K562 (cell line): ENCODE measurements around the gene AMBRA1. TPM values are rescaled to one million over a fixed set of nuclear protein-coding genes. Genes with fewer than 3 reads are reported as not detected.

Experiments
- ATAC-seq: fragments of 200-7000 bp; cut with Tn5 transposase; 3 replicates; pipeline ENCODE4 v1.9.1; 2020; ENCODE audit warnings: moderate library complexity
- BruUV-seq: library from RNA; stranded (reverse); fragments of 400-500 nt; replicated peaks from 2 replicates; lab custom pipeline; 2021; lab: Mats Ljungman, UMichigan
- CTCF ChIA-PET: fragments of 300-600 bp; formaldehyde crosslinking; extraction: SDS; loops from one replicate; lab custom pipeline; 2021; ENCODE audit warnings: low intra/inter-chr PET ratio; lab: Yijun Ruan, JAX
- POLR2A ChIA-PET: fragments of 300-600, 350-650 bp; sonication (Branson Sonifier 250); formaldehyde crosslinking; extraction: SDS; loops from one replicate; lab custom pipeline; 2021; ENCODE audit warnings: antibody characterized with exemption, inconsistent platforms; lab: Yijun Ruan, JAX
- DNase-seq, 4 experiments: peaks; one replicate each; pipeline versions ENCODE4 v3.0.0 to v3.0.0-alpha.2; 2011 to 2018; ENCODE audit warnings: low spot score in 3 of 4, mixed read lengths in 3 of 4; ENCODE audit errors: extremely low read depth in 1 of 4
- FAIRE-seq: peaks from 2 replicates; lab custom pipeline; 2011; peaks lifted over from hg19 to GRCh38; lab: Jason Lieb, UNC
- H2AFZ ChIP-seq: 2 replicates; pipeline ENCODE4 v1.6.0; 2011; ENCODE audit warnings: low read depth, low read length, control low read depth, inconsistent platforms
- H3K27ac ChIP-seq: fragments of 200-600 bp; 3 replicates; pipeline ENCODE4 v1.8.0; 2011; ENCODE audit warnings: low read depth, mild to moderate bottlenecking, control low read depth, inconsistent platforms, low read length, moderate library complexity, mixed read lengths; ENCODE audit errors: extremely low read depth
- H3K27me3 ChIP-seq, 2 experiments: fragments of 300-600 bp in 1 of 2; 2 replicates in 1 of 2; 3 replicates in 1 of 2; pipeline versions ENCODE4 v1.6.0 to v1.8.0; 2011; ENCODE audit warnings: inconsistent platforms in 2 of 2, low read length in 2 of 2, mild to moderate bottlenecking in 1 of 2, mixed read lengths in 1 of 2, moderate library complexity in 1 of 2; ENCODE audit not compliant: control insufficient read depth in 2 of 2, insufficient read depth in 2 of 2
- H3K36me3 ChIP-seq: fragments of 300-600 bp; 3 replicates; pipeline ENCODE4 v1.8.0; 2011; ENCODE audit warnings: mild to moderate bottlenecking, low read length, inconsistent platforms; ENCODE audit not compliant: control insufficient read depth, insufficient read depth
- H3K4me1 ChIP-seq, 2 experiments: fragments of 200-600 bp in 1 of 2; replicated peaks in 1 of 2; 2 replicates in 1 of 2; 3 replicates in 1 of 2; pipeline versions ENCODE4 v1.5.1 to v1.8.0; 2011; ENCODE audit warnings: inconsistent platforms in 2 of 2, low read length in 2 of 2, mild to moderate bottlenecking in 1 of 2, mixed read lengths in 1 of 2, moderate library complexity in 1 of 2; ENCODE audit not compliant: control insufficient read depth in 2 of 2, insufficient read depth in 2 of 2
- H3K4me2 ChIP-seq: 2 replicates; pipeline ENCODE4 v1.6.1; 2011; ENCODE audit warnings: low read length, control low read depth, inconsistent platforms, mixed read lengths; ENCODE audit not compliant: insufficient read depth
- H3K4me3 ChIP-seq: fragments of 200-600 bp; sonication (generic), shearing (Covaris generic); 2 replicates; pipeline ENCODE4 v1.5.1; 2016; ENCODE audit warnings: control low read depth, inconsistent platforms
- H3K79me2 ChIP-seq: fragments of 200-600 bp; 3 replicates; pipeline ENCODE4 v1.8.0; 2011; ENCODE audit warnings: low read length, inconsistent platforms; ENCODE audit not compliant: control insufficient read depth, insufficient read depth
- H3K9ac ChIP-seq, 2 experiments: 2 replicates each; pipeline versions ENCODE4 v1.6.0 to v1.6.1; 2011; ENCODE audit warnings: low read depth in 2 of 2, low read length in 2 of 2, control low read depth in 1 of 2, inconsistent platforms in 1 of 2, mild to moderate bottlenecking in 1 of 2, mixed read lengths in 1 of 2; ENCODE audit not compliant: insufficient read depth in 1 of 2
- H3K9me1 ChIP-seq: one replicate; pipeline ENCODE4 v1.6.0; 2011; ENCODE audit warnings: inconsistent platforms, mild to moderate bottlenecking, low read length, moderate library complexity; ENCODE audit not compliant: control insufficient read depth, insufficient read depth
- H3K9me3 ChIP-seq: replicated peaks from 2 replicates; pipeline ENCODE4 v1.5.1; 2011; ENCODE audit warnings: low read depth, low read length, inconsistent platforms; ENCODE audit not compliant: control insufficient read depth, insufficient read depth
- H4K20me1 ChIP-seq: replicated peaks from 2 replicates; pipeline ENCODE4 v1.6.1; 2011; ENCODE audit warnings: low read length, inconsistent platforms, mixed read lengths; ENCODE audit not compliant: control insufficient read depth, insufficient read depth
- POLR2A ChIP-seq: fragments of 450-650 bp; conservative IDR thresholded peaks from 2 replicates; pipeline ENCODE4 v1.6.1; 2016
- POLR2AphosphoS2 ChIP-seq: IDR thresholded peaks from 2 replicates; pipeline ENCODE4 v1.6.1; 2012; ENCODE audit warnings: low read length, improper control_type of control experiment
- POLR2AphosphoS5 ChIP-seq: IDR thresholded peaks from 2 replicates; pipeline ENCODE4 v1.6.1; 2011; ENCODE audit warnings: mild to moderate bottlenecking, low read depth, low read length, moderate library complexity; ENCODE audit not compliant: control insufficient read depth, insufficient read depth
- SUPT5H ChIP-seq: fragments of 450-650 bp; IDR thresholded peaks from 2 replicates; pipeline ENCODE4 v1.6.1; 2016
- U2AF1 ChIP-seq: fragments of 200-400 bp; formaldehyde crosslinking; optimal IDR thresholded peaks from 2 replicates; pipeline ENCODE3; 2017; ENCODE audit warnings: mild to moderate bottlenecking, low read depth, low read length, moderate library complexity
- WGBS: fragments of 100-300 bp; shearing (Covaris generic); methylation state at CpG from one replicate; pipeline ENCODE4 v1.1.6; 2016; ENCODE audit warnings: low coverage, mixed read lengths; ENCODE audit not compliant: insufficient coverage; ENCODE audit errors: missing lambda C conversion rate; 5-methylcytosine and 5-hydroxymethylcytosine counted together
- in situ Hi-C: fragments of 300-500 bp; cut with MboI; formaldehyde crosslinking; loops from 4 replicates; pipeline ENCODE4 v1.15.0; 2018; ENCODE audit warnings: inconsistent platforms, mixed read lengths
- intact Hi-C: fragments of 100-400 bp; cut with micrococcal nuclease; formaldehyde crosslinking; loops from 2 replicates; pipeline ENCODE4 v1.14.2; 2022
- polyA plus RNA-seq, 8 experiments: library from polyadenylated mRNA; depleted of rRNA in 4 of 8; stranded (reverse) in 5 of 8; unstranded in 3 of 8; fragments of >200 nt; fragmentation: Nextera tagmentation in 2 of 8; fragmentation: Illumina TruSeq in 1 of 8; extraction: Ambion mirVana in 2 of 8; extraction: Trizol in 1 of 8; gene quantifications; 2 replicates each; pipeline versions ENCODE4 v1.2.1 to v1.2.3, GENCODE V29; 2011 to 2014; ENCODE audit warnings: inconsistent platforms in 1 of 8, missing spikeins in 1 of 8
- total RNA-seq, 7 experiments: library from RNA; depleted of rRNA in 6 of 7; stranded (reverse); fragments of >200 nt in 6 of 7; fragmentation: Illumina TruSeq in 2 of 7; extraction: Trizol in 2 of 7; gene quantifications; 2 replicates each; pipeline versions ENCODE4 v1.2.1 to v1.2.3, GENCODE V29; 2011 to 2021; ENCODE audit warnings: low replicate concordance in 1 of 7
- TF ChIP-seq, protein P1 (sequence below): fragments of 250-450 bp; sonication (Bioruptor Pico); IDR thresholded peaks from 2 replicates; pipeline ENCODE4 v1.4.0; 2020

The AMBRA1 gene
- total and polyA plus RNA-seq, 9 of the 15 experiments (the other 6 are each of a cell fraction or from before 2014, with no cell fraction given), result 0.15 to 24.5 (median 13.0) TPM

DNA sequence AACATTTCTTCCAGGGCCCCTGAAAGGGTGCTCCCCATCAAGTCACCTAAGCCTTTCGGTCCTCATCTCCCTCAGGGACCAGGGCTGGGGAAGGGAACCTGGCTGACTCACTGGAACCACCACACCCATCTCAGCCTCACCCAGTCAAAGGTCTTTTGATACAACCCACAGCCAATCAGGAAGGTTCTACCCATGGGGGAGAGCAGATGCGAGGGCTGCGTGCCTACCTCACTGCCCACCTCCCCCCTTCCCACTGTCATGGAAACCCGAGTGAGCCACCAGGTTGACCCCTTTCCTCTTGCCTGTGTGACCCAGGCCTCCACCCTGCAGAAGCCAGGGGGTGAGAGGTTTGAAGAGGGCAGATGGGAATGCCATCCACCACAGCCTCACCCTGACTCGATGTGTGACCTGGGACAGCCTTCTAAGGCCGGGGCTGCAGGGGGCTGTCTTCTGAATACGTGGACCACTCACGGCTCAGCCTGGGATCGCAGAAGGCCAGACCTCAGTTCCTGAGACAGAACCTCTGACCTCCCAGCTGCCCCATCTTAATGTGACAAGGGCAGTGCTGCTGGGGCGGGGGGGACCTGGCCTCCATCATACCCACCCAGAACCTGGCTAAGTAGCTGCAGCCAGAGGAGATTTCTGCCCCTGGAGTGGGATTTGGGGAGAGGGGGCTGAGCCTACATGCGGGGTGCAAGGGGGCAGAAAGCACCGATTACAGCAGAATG lies 209.7 kb downstream of the AMBRA1 start:
- Histone ChIP-seq H3K9me3 (no peaks in the 10 kb centered on the region), H3K9ac (peak overlapping the region in 1 of 2 experiments; percentile 7; a peak in 1 of 4 replicates), H4K20me1 (no peaks in the 10 kb centered on the region; the same call in 1 of the 2 replicates), H3K4me1 (peaks cover 34 to 80% of the 10 kb centered on the region in 2 experiments), H3K4me2 (no peak overlapping the region), H3K79me2 (peaks cover 16% of the 10 kb centered on the region), H3K27me3 (no peaks in the 10 kb centered on the region), H3K4me3 (no peak overlapping the region), H3K9me1 (peaks cover 7% of the 10 kb centered on the region), H3K36me3 (peaks cover 18% of the 10 kb centered on the region; the same call in 1 of the 3 replicates), H3K27ac (no peak overlapping the region), H2AFZ (no peak overlapping the region)
- TF ChIP-seq POLR2AphosphoS2 (peak; percentile 78; the same call in 1 of the 2 replicates), POLR2A (peak; percentile 39; the same call in 1 of the 2 replicates), SUPT5H (0 out of 2 replicates have a peak, but pooled peaks have one; percentile 29), U2AF1 (no peak), POLR2AphosphoS5 (0 out of 2 replicates have a peak, but pooled peaks have one; percentile 17)
- TF ChIP-seq, protein P1, sequence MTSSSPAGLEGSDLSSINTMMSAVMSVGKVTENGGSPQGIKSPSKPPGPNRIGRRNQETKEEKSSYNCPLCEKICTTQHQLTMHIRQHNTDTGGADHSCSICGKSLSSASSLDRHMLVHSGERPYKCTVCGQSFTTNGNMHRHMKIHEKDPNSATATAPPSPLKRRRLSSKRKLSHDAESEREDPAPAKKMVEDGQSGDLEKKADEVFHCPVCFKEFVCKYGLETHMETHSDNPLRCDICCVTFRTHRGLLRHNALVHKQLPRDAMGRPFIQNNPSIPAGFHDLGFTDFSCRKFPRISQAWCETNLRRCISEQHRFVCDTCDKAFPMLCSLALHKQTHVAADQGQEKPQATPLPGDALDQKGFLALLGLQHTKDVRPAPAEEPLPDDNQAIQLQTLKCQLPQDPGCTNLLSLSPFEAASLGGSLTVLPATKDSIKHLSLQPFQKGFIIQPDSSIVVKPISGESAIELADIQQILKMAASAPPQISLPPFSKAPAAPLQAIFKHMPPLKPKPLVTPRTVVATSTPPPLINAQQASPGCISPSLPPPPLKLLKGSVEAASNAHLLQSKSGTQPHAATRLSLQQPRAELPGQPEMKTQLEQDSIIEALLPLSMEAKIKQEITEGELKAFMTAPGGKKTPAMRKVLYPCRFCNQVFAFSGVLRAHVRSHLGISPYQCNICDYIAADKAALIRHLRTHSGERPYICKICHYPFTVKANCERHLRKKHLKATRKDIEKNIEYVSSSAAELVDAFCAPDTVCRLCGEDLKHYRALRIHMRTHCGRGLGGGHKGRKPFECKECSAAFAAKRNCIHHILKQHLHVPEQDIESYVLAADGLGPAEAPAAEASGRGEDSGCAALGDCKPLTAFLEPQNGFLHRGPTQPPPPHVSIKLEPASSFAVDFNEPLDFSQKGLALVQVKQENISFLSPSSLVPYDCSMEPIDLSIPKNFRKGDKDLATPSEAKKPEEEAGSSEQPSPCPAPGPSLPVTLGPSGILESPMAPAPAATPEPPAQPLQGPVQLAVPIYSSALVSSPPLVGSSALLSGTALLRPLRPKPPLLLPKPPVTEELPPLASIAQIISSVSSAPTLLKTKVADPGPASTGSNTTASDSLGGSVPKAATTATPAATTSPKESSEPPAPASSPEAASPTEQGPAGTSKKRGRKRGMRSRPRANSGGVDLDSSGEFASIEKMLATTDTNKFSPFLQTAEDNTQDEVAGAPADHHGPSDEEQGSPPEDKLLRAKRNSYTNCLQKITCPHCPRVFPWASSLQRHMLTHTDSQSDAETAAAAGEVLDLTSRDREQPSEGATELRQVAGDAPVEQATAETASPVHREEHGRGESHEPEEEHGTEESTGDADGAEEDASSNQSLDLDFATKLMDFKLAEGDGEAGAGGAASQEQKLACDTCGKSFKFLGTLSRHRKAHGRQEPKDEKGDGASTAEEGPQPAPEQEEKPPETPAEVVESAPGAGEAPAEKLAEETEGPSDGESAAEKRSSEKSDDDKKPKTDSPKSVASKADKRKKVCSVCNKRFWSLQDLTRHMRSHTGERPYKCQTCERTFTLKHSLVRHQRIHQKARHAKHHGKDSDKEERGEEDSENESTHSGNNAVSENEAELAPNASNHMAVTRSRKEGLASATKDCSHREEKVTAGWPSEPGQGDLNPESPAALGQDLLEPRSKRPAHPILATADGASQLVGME (CRISPR knock-in tag), result no peak
- ATAC-seq, result no peak
- ChIA-PET CTCF (no interaction called here), POLR2A (interaction anchor here (0.6 to 1.0 kb wide), 3 partner anchors 31 to 158 kb away, joined by 3 to 5 read pairs (median 3); no protein-coding TSS in a partner anchor)
- 73% methylated on average over 11 of the region's 12 CpGs for WGBS
- no TSS peak for BruUV-seq
- FAIRE-seq, result peak; percentile 54
- in situ Hi-C loops (no loop called here), intact Hi-C loops (loop anchor here (5.0 kb wide), 1 partner anchor 137 kb away; no protein-coding TSS in a partner anchor)
- peak in 3 of 4 experiments; percentile 34 to 56 (median 46) for DNase-seq
